ENCODE measurements around the gene PJA2. TPM values are rescaled to one million over a fixed set of nuclear protein-coding genes. Genes with fewer than 3 reads are reported as not detected.
"Not testable (repeated sequence)": the region's sequence is repeated elsewhere in the genome, so short reads cannot be mapped to it uniquely, and the experiment has no call there.

The PJA2 gene
- total RNA-seq, 1 donor from 2014 or later = 38.9 TPM

GRCh38 chr5:109313127-109313526 lies 96.6 kb downstream of the PJA2 start:
- ATAC-seq (no peak), DNase-seq (ENCODE audit: low spot score) (no peak)

GRCh38 chr5:109312695-109313094 lies 97.1 kb downstream of the PJA2 start:
- DNase-seq (ENCODE audit: low spot score) (no peak), ATAC-seq (no peak)

DNA sequence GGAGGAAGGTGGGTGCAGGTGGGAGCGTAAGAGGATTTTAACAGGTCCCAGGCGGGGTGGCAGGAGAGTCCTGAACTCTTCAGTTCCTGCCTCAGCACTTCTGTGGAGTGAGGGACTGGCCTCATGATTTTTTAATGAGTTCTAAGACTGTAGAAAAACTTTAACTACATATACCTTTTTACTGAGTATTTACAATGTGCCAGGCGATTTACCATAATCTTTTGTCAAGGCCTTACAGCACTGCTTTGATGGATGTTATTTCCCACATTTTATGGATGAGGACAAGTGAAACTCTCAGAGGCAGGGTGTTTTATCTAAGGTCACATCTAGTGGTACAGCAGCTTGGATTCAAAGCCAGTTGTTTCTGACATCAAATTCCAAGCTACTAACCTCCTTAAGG lies 99.5 kb downstream of the PJA2 start:
- DNase-seq (ENCODE audit: low spot score) (no peak), ATAC-seq (no peak)

DNA sequence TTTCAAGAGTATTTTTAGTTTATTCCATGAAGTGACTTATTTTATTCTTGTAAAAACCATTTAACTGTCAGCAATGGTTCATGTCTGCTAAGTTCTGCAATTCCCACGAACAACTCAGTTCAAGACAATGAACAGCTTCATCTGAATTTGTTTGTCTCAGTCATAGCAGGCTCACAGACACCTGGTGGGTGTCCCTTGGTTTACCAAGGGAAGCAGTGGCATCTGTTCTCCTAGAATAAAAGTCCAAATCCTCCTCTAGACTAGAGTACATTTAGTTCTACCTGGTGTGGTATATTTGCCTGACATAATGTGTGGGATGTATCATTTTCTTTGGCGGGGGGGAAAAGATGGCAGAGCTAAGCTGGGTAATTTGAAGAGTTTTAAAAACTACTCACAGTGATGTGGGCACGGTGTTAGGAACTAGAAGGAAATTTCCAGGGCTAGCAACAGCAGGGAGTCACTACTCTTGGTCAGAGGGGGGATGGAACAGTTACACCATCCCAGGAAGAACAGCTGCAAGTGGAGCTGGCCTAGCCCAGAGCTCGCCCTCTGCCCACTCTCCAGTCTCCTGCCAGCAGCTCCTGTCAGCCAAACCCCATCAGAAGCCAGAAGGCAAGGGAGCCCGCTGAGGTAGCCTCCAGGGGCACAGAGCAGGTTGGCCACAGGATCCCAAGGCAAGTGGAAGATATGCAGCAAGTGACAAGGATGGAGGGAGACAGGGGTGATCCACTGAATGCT lies 100.3 kb downstream of the PJA2 start:
- DNase-seq (ENCODE audit: low spot score) = no peak
- no peak for ATAC-seq

DNA sequence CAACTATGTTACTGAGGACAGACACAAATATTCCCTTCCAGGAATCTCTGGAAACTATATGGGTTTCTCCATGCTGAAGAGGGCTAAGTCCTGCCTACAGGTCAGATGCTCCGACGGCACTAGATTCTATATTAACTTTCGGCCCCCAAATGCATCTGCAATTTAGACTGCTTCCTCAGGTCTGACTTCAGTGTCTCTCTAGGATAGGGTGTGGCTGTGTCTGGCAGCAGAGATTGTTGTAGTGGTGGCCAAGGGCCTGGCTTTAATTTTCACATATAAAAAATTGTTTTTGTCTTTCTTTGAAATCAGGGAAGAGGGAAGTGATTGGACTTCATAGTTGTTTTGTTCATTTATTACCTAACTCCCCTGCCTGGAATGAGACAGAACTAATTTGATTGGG lies 101.8 kb downstream of the PJA2 start:
- no peak for DNase-seq (ENCODE audit: low spot score)
- no peak for ATAC-seq

DNA sequence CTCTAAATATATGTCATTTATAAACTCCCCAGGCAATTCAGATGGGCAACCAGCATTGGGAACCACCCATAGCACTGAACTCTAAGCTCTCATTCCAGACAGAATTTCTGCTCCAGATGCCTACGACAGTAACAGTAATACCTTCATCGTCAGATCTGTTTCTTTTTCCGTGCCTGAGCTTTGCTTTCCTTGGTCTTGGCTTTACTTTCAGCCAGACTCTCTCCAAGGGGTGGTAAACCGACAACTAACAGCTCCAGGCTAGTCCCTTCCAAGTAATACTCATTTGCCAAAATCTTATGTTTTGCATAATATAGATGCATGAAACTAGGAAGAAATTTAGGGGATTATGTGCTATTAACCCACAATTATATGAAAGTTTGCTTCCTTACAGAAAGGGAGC lies 102.3 kb downstream of the PJA2 start:
- no peak for ATAC-seq
- no peak for DNase-seq (ENCODE audit: low spot score)

DNA sequence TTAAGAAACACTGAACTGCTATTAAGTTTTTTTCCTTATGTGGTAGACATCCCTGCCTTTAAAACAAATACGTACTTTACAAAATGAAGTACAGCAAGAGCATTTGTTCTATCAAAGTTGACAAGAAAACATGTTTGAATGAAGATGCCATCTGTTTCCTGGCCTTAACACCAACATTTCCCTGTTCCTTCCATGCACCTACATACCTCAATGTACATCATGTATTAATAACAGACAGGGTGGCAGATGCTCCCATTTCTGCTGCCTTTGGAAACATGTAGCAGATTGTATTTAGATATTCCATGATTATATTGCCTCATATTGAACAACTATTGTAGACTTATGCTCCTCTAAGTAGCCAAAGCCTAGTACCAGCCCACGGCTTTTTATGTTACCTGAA lies 104.4 kb downstream of the PJA2 start:
- DNase-seq (ENCODE audit: low spot score) = no peak
- no peak for ATAC-seq

- DNase-seq (ENCODE audit: low spot score) (no peak), ATAC-seq (peak; percentile 68)
These were observed 105.5 kb downstream of the PJA2 start for GRCh38 chr5:109304309-109304708.

GRCh38 chr5:109300367-109300766 lies 109.4 kb downstream of the PJA2 start:
- ATAC-seq (no peak), DNase-seq (ENCODE audit: low spot score) (no peak)

DNA sequence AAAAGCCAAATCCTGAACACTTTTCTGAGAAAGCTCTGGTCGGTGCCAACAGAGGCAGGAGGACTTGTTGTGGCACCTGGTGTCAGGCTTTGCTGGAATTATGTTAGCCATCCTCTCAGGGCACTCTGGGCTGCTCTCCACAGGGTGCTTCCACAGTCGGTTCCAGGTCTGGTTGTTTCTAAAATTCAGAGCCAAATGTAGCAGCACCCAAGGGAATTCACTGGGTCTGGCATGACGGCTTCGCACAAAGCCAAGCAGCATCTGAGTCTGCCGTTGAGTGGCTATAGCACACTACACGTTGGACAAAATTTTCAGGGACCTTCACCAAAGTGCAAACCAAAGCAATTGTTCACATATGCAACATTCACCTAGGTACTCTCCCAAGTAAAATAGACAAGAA lies 110.2 kb downstream of the PJA2 start:
- no peak for ATAC-seq
- DNase-seq (ENCODE audit: low spot score) = no peak

DNA sequence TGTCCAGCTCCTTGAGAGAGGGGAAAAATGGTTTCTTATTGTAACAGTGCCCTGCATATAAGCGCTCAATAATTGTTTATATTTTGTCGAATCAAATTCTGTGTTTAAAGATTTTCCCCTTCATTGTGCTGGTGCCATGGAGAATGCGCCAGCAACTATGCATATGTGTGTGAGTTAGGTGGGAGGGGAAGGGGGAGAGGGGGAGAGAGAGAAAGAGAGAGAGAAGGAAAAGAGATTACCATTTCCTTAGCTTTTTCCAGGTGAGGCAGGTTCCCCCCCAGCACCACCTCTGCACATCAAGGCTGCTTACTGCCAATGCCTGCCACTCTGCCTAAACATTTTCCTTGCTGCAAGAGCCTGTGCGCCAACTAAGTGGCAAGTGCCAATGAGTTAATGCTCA lies 111.0 kb downstream of the PJA2 start:
- no peak for ATAC-seq
- no peak for DNase-seq (ENCODE audit: low spot score)

- DNase-seq (ENCODE audit: low spot score) (no peak), ATAC-seq (peak; percentile 63)
These were observed 111.9 kb downstream of the PJA2 start for GRCh38 chr5:109297900-109298299.

DNA sequence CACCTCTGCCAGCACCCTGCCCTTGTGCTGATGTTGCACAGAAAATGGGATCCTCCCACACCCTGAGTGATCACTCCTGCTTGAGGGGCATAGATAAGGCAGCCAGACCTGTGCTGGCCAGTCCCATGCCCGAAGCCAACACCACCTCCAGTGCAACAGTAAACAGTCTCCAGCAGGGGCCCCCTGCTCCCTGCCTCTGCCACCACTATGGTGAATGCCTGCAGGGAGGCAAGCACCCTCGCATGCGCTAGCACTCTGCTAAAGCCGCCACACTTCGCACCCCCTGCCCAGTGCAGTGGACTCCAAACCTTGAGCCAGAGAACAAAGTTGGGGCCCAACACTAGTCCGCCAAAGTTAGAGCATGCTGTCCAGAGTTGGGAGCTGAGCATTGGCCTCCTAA lies 118.7 kb downstream of the PJA2 start:
- peak; percentile 37 for ATAC-seq
- DNase-seq (ENCODE audit: low spot score) = no peak

- DNase-seq (ENCODE audit: low spot score) (no peak), ATAC-seq (no peak)
These were observed 119.5 kb downstream of the PJA2 start for GRCh38 chr5:109290231-109290630.

GRCh38 chr5:109286628-109287027 lies 123.1 kb downstream of the PJA2 start:
- DNase-seq (ENCODE audit: low spot score); ATAC-seq: not testable (repeated sequence)

Measured in left lobe of liver (tissue), 2 donors.